Neuronal stem cell (in vitro differentiated cells): ENCODE data around the gene DNM1L.

ENCODE experiments used
- DNase-seq: peaks from one replicate; pipeline ENCODE4 v3.0.0-alpha.2; 2013; ENCODE audit warnings: low spot score
- H2AFZ ChIP-seq: one replicate; pipeline ENCODE4 v1.6.1; 2013; ENCODE audit warnings: mild to moderate bottlenecking, low read length, inconsistent platforms
- H2AK5ac ChIP-seq: 2 replicates; pipeline ENCODE4 v1.6.1; 2013; ENCODE audit warnings: low read depth, mild to moderate bottlenecking, inconsistent platforms, low read length, moderate library complexity, mixed read lengths
- H2BK120ac ChIP-seq: 2 replicates; pipeline ENCODE4 v1.6.1; 2013; ENCODE audit warnings: low read depth, mild to moderate bottlenecking, inconsistent platforms, low read length, moderate library complexity, mixed read lengths
- H2BK12ac ChIP-seq: one replicate; pipeline ENCODE4 v1.6.1; 2013; ENCODE audit warnings: low read length, inconsistent platforms
- H2BK15ac ChIP-seq: 2 replicates; pipeline ENCODE4 v1.6.1; 2013; ENCODE audit warnings: mild to moderate bottlenecking, low read length, inconsistent platforms, mixed read lengths
- H2BK5ac ChIP-seq: one replicate; pipeline ENCODE4 v1.6.1; 2013; ENCODE audit warnings: inconsistent platforms, mild to moderate bottlenecking, low read length, moderate library complexity
- H3K14ac ChIP-seq: one replicate; pipeline ENCODE4 v1.6.1; 2013; ENCODE audit warnings: low read length, inconsistent platforms
- H3K18ac ChIP-seq: 2 replicates; pipeline ENCODE4 v1.6.1; 2013; ENCODE audit warnings: low read length, inconsistent platforms
- H3K23ac ChIP-seq: 2 replicates; pipeline ENCODE4 v1.6.1; 2013; ENCODE audit warnings: low read depth, mild to moderate bottlenecking, mixed read lengths, low read length, inconsistent platforms; ENCODE audit not compliant: poor library complexity
- H3K27ac ChIP-seq: replicated peaks from 3 replicates; pipeline ENCODE4 v1.5.1; 2013; ENCODE audit warnings: low read length, inconsistent platforms
- H3K27me3 ChIP-seq, 3 experiments: 2 replicates each; pipeline ENCODE4 v1.6.1; 2013; ENCODE audit warnings: low read length in 3 of 3, mild to moderate bottlenecking in 2 of 3, inconsistent platforms in 1 of 3, low read depth in 1 of 3, mixed read lengths in 1 of 3, moderate library complexity in 1 of 3; ENCODE audit not compliant: control insufficient read depth in 3 of 3, insufficient read depth in 3 of 3
- H3K36me3 ChIP-seq, 2 donors: replicated peaks in 1 of 2; 2 replicates each; pipeline ENCODE4 v1.6.1; 2013; ENCODE audit warnings: low read length in 2 of 2; ENCODE audit not compliant: control insufficient read depth in 2 of 2, insufficient read depth in 2 of 2
- H3K4ac ChIP-seq: 2 replicates; pipeline ENCODE4 v1.6.1; 2013; ENCODE audit warnings: inconsistent platforms, mild to moderate bottlenecking, low read length, moderate library complexity
- H3K4me1 ChIP-seq, 2 donors: 1 replicate in 1 of 2; 2 replicates in 1 of 2; pipeline ENCODE4 v1.6.1; 2013; ENCODE audit warnings: low read length in 2 of 2, low read depth in 1 of 2; ENCODE audit not compliant: control insufficient read depth in 2 of 2, insufficient read depth in 1 of 2
- H3K4me2 ChIP-seq: one replicate; pipeline ENCODE4 v1.6.1; 2013; ENCODE audit warnings: mild to moderate bottlenecking, low read length, inconsistent platforms; ENCODE audit not compliant: insufficient read depth, poor library complexity, severe bottlenecking
- H3K4me3 ChIP-seq, 2 donors: 2 replicates each; pipeline ENCODE4 v1.5.1; 2013; ENCODE audit warnings: low read length in 2 of 2, mild to moderate bottlenecking in 2 of 2, inconsistent platforms in 1 of 2, moderate library complexity in 1 of 2
- H3K79me1 ChIP-seq: one replicate; pipeline ENCODE4 v1.6.1; 2013; ENCODE audit warnings: low read depth, mild to moderate bottlenecking, inconsistent platforms, low read length, moderate library complexity
- H3K9ac ChIP-seq: one replicate; pipeline ENCODE4 v1.6.1; 2013; ENCODE audit warnings: mild to moderate bottlenecking, low read depth, low read length, inconsistent platforms; ENCODE audit not compliant: poor library complexity
- H3K9me3 ChIP-seq, 2 donors: replicated peaks in 1 of 2; 2 replicates each; pipeline versions ENCODE3 to v1.6.1; 2013; ENCODE audit warnings: low read length in 2 of 2, mild to moderate bottlenecking in 2 of 2, inconsistent platforms in 1 of 2, low read depth in 1 of 2, mixed read lengths in 1 of 2, moderate library complexity in 1 of 2; ENCODE audit not compliant: control insufficient read depth in 2 of 2, insufficient read depth in 1 of 2
- H4K8ac ChIP-seq: one replicate; pipeline ENCODE4 v1.6.1; 2013; ENCODE audit warnings: low read depth, mild to moderate bottlenecking, inconsistent platforms, low read length, moderate library complexity
- H4K91ac ChIP-seq: one replicate; pipeline ENCODE4 v1.6.1; 2013; ENCODE audit warnings: low read length, low read depth, mild to moderate bottlenecking, inconsistent platforms; ENCODE audit not compliant: poor library complexity
- WGBS, 2 donors: extraction: QIAGEN DNeasy Blood & Tissue Kit; methylation state at CpG; one replicate each; pipeline ENCODE4 v1.1.7; 2013; ENCODE audit warnings: missing lambda C conversion rate in 2 of 2, mixed read lengths in 1 of 2; ENCODE audit not compliant: insufficient read length in 2 of 2, insufficient replicate concordance in 1 of 2; ENCODE audit errors: extremely low coverage in 2 of 2; 5-methylcytosine and 5-hydroxymethylcytosine counted together

The DNM1L gene

GRCh38 chr12:32693036-32693435 is 13.9 kb downstream of the DNM1L start:
- Histone ChIP-seq H2BK5ac (no peak overlapping the region), H3K4ac (no peak overlapping the region), H4K91ac (no peak overlapping the region), H3K27ac (no peak overlapping the region), H3K4me3 (no peak overlapping the region), H3K9ac (no peak overlapping the region), H3K4me2 (no peak overlapping the region), H2BK15ac (no peak overlapping the region), H3K79me1 (peaks cover 4% of the 10 kb centered on the region), H2BK120ac (no peak overlapping the region), H4K8ac (no peak overlapping the region), H3K9me3 (peaks cover 2 to 44% of the 10 kb centered on the region in 2 donors), H3K18ac (no peak overlapping the region), H2AK5ac (no peak overlapping the region), H3K27me3 (no peaks in the 10 kb centered on the region), H3K23ac (no peak overlapping the region), H3K14ac (no peak overlapping the region), H2BK12ac (no peak overlapping the region), H3K4me1 (peaks cover 0 to 1% of the 10 kb centered on the region in 2 donors), H2AFZ (no peak overlapping the region), H3K36me3 (peaks cover 2 to 38% of the 10 kb centered on the region in 2 donors)
- no CpG with 5 or more reads among the region's 1 CpG for WGBS, 2 donors
- no peak for DNase-seq

GRCh38 chr12:32695787-32696186 is 16.7 kb downstream of the DNM1L start:
- Histone ChIP-seq H2BK120ac (no peak overlapping the region), H3K27me3 (no peaks in the 10 kb centered on the region), H3K23ac (no peak overlapping the region), H2BK5ac (no peak overlapping the region), H3K18ac (no peak overlapping the region), H3K79me1 (peaks cover 2% of the 10 kb centered on the region), H2AFZ (no peak overlapping the region), H4K91ac (no peak overlapping the region), H3K27ac (no peak overlapping the region), H3K14ac (no peak overlapping the region), H3K4me1 (peaks cover 0 to 3% of the 10 kb centered on the region in 2 donors), H3K4me2 (no peak overlapping the region), H3K9ac (no peak overlapping the region), H3K36me3 (peaks cover 2 to 35% of the 10 kb centered on the region in 2 donors), H3K4me3 (no peak overlapping the region), H3K9me3 (peaks cover 2 to 36% of the 10 kb centered on the region in 2 donors), H2BK12ac (no peak overlapping the region), H3K4ac (no peak overlapping the region), H2AK5ac (no peak overlapping the region), H2BK15ac (no peak overlapping the region), H4K8ac (no peak overlapping the region)
- WGBS, 2 donors = 100% methylated on average over 1 of the region's 3 CpGs; no CpG with 5 or more reads in 1 of the 2 donors
- no peak for DNase-seq

GRCh38 chr12:32697445-32697844 is 18.3 kb downstream of the DNM1L start:
- no peak overlapping the region for H3K27ac ChIP-seq
- no peak overlapping the region for H4K8ac ChIP-seq
- H3K14ac ChIP-seq = no peak overlapping the region
- no peak overlapping the region for H3K4ac ChIP-seq
- 100% methylated on average over 1 of the region's 1 CpG; no CpG with 5 or more reads in 1 of the 2 donors for WGBS, 2 donors
- H3K4me1 ChIP-seq = peaks cover 0 to 3% of the 10 kb centered on the region in 2 donors
- no peak overlapping the region for H3K4me3 ChIP-seq
- no peak overlapping the region for H3K23ac ChIP-seq
- no peak overlapping the region for H2BK15ac ChIP-seq
- no peak for DNase-seq
- H2AK5ac ChIP-seq = no peak overlapping the region
- H3K79me1 ChIP-seq = peaks cover 2% of the 10 kb centered on the region
- no peak overlapping the region for H2BK120ac ChIP-seq
- H3K27me3 ChIP-seq = no peaks in the 10 kb centered on the region
- peaks cover 2 to 34% of the 10 kb centered on the region in 2 donors for H3K36me3 ChIP-seq
- H3K18ac ChIP-seq = no peak overlapping the region
- H3K9me3 ChIP-seq = peaks cover 2 to 31% of the 10 kb centered on the region in 2 donors
- no peak overlapping the region for H2BK5ac ChIP-seq
- H2AFZ ChIP-seq = no peak overlapping the region
- no peak overlapping the region for H3K9ac ChIP-seq
- no peak overlapping the region for H3K4me2 ChIP-seq
- no peak overlapping the region for H4K91ac ChIP-seq
- no peak overlapping the region for H2BK12ac ChIP-seq

- no peak overlapping the region for H2AK5ac ChIP-seq
- peaks cover 2 to 29% of the 10 kb centered on the region in 2 donors for H3K9me3 ChIP-seq
- H3K14ac ChIP-seq = no peak overlapping the region
- H2BK15ac ChIP-seq = no peak overlapping the region
- H3K9ac ChIP-seq = no peak overlapping the region
- no CpG with 5 or more reads among the region's 2 CpGs for WGBS, 2 donors
- H3K79me1 ChIP-seq = peaks cover 2% of the 10 kb centered on the region
- H4K8ac ChIP-seq = no peak overlapping the region
- no peak overlapping the region for H2AFZ ChIP-seq
- no peak overlapping the region for H4K91ac ChIP-seq
- H3K27ac ChIP-seq = no peak overlapping the region
- no peak overlapping the region for H3K4me2 ChIP-seq
- no peak overlapping the region for H3K18ac ChIP-seq
- H3K4ac ChIP-seq = no peak overlapping the region
- peaks cover 2 to 36% of the 10 kb centered on the region in 2 donors for H3K36me3 ChIP-seq
- H3K23ac ChIP-seq = no peak overlapping the region
- H3K4me3 ChIP-seq = no peak overlapping the region
- no peak overlapping the region for H2BK120ac ChIP-seq
- no peak for DNase-seq
- no peak overlapping the region for H2BK5ac ChIP-seq
- no peak overlapping the region for H2BK12ac ChIP-seq
- no peaks in the 10 kb centered on the region for H3K27me3 ChIP-seq
- peaks cover 0 to 3% of the 10 kb centered on the region in 2 donors for H3K4me1 ChIP-seq
Observed at GRCh38 chr12:32698285-32698684, 19.2 kb downstream of the DNM1L start.
